Upper lobe of right lung (tissue), 1 donor: ENCODE data around the gene ZPR1. TPM values are rescaled to one million over a fixed set of nuclear protein-coding genes. Genes with fewer than 3 reads are reported as not detected.

Source experiments
- ATAC-seq: fragments of 200-7000 bp; cut with Tn5 transposase; one replicate; pipeline ENCODE4 v1.9.1; 2020; ENCODE audit warnings: mild to moderate bottlenecking, moderate library complexity
- DNase-seq: peaks from one replicate; pipeline ENCODE4 v3.0.0-alpha.2; 2020
- H3K27ac ChIP-seq: fragments of 200-600 bp; one replicate; pipeline ENCODE4 v1.8.0; 2022
- H3K27me3 ChIP-seq: fragments of 200-600 bp; one replicate; pipeline ENCODE4 v1.8.0; 2022; ENCODE audit warnings: mild to moderate bottlenecking
- H3K36me3 ChIP-seq: fragments of 200-600 bp; one replicate; pipeline ENCODE4 v1.8.0; 2022
- H3K4me1 ChIP-seq: fragments of 200-600 bp; one replicate; pipeline ENCODE4 v1.8.0; 2022
- H3K4me3 ChIP-seq: fragments of 200-600 bp; one replicate; pipeline ENCODE4 v1.8.0; 2022; ENCODE audit warnings: mild to moderate bottlenecking
- H3K9me3 ChIP-seq: fragments of 200-600 bp; one replicate; pipeline ENCODE4 v1.8.0; 2022
- intact Hi-C: fragments of 100-400 bp; cut with DNase I; formaldehyde crosslinking; loops from one replicate; pipeline ENCODE4 v1.11.0; 2022
- total RNA-seq: library from RNA; stranded (reverse); fragmentation: NEBNext Ultra II Directional; extraction: Animal tissue kit (Norgen Biotek cat#: 25700); gene quantifications from one replicate; pipeline ENCODE4 v1.2.1, GENCODE V29; 2021
- TF ChIP-seq, protein P1 (sequence below): fragments of 200-600 bp; IDR thresholded peaks from one replicate; pipeline ENCODE4 v1.8.0; 2022; ENCODE audit warnings: antibody characterized with exemption
- donor health status: DM: no; HTN: yes; CAD: no; lungs with severe emphysema.

The ZPR1 gene
- total RNA-seq, 1 donor from 2014 or later = 43.1 TPM

DNA sequence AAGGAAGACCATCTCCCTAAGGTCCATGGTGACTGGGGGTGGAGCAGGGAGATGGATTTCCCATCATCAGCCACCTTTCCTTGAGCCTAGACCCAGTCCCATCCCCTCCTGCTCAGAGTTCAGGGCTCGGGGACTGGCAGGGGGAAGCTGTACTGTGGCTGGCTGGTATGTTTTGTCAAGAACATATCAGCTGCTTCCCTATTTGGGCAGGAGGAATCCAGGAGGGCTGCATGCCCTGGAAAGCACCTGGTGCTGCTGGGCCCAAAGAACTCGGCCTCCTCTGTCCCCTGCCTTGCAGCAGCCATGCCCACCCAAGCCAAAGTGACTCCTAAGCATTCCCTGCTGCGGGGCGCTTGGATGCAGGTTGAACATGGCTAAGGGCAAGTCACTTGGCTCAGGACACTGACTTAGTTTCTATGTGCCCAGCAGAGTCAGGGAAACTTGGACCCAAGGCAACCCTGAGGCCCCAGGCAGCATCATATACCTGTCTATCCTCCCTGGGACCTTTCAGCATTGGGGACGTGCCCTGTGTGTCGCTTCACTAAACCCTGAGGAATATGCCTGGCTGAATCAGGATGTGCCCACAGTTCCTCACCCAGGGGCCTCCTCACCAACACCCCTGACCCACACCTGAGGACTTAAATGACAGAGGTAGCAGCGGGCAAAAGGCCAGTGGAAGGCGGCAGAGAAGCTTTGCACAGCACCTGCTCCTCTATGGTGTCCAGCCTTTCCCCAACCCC lies 58.2 kb downstream of the ZPR1 start:
- H3K4me1 ChIP-seq = peaks cover 3% of the 10 kb centered on the region
- ATAC-seq (no peak), DNase-seq (peak; percentile 50)
- H3K9me3 ChIP-seq = no peaks in the 10 kb centered on the region
- TF ChIP-seq, protein P1, sequence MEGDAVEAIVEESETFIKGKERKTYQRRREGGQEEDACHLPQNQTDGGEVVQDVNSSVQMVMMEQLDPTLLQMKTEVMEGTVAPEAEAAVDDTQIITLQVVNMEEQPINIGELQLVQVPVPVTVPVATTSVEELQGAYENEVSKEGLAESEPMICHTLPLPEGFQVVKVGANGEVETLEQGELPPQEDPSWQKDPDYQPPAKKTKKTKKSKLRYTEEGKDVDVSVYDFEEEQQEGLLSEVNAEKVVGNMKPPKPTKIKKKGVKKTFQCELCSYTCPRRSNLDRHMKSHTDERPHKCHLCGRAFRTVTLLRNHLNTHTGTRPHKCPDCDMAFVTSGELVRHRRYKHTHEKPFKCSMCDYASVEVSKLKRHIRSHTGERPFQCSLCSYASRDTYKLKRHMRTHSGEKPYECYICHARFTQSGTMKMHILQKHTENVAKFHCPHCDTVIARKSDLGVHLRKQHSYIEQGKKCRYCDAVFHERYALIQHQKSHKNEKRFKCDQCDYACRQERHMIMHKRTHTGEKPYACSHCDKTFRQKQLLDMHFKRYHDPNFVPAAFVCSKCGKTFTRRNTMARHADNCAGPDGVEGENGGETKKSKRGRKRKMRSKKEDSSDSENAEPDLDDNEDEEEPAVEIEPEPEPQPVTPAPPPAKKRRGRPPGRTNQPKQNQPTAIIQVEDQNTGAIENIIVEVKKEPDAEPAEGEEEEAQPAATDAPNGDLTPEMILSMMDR = no peak
- no peak overlapping the region for H3K4me3 ChIP-seq
- intact Hi-C loops = no loop called here
- no peaks in the 10 kb centered on the region for H3K36me3 ChIP-seq
- no peak overlapping the region for H3K27ac ChIP-seq
- peaks cover 4% of the 10 kb centered on the region for H3K27me3 ChIP-seq

DNA sequence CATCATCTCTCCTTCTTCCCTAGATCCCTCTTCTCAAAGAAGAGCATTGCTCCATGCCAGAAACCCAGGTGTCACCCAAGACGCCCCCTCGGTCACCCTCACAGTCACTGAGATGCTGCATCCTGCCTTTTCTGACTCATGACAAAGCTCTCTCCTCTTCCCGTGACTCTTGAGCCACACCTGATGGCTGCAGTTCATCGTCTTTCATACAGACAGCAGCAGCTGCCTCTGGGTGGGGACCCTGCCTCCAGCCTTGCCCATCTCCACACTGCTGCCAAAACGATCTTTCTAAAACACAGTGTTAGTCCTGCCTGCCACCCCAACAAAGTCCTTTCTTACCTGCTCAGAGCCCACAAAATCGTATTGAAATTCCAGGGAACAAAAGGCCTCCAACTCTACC lies 59.8 kb downstream of the ZPR1 start:
- H3K27me3 ChIP-seq = peaks cover 4% of the 10 kb centered on the region
- no peaks in the 10 kb centered on the region for H3K36me3 ChIP-seq
- no peak overlapping the region for H3K4me3 ChIP-seq
- no peak overlapping the region for H3K27ac ChIP-seq
- TF ChIP-seq, protein P1 = no peak
- DNase-seq (peak; percentile 26), ATAC-seq (no peak)
- H3K4me1 ChIP-seq = peaks cover 3% of the 10 kb centered on the region
- intact Hi-C loops = no loop called here
- H3K9me3 ChIP-seq = no peaks in the 10 kb centered on the region

DNA sequence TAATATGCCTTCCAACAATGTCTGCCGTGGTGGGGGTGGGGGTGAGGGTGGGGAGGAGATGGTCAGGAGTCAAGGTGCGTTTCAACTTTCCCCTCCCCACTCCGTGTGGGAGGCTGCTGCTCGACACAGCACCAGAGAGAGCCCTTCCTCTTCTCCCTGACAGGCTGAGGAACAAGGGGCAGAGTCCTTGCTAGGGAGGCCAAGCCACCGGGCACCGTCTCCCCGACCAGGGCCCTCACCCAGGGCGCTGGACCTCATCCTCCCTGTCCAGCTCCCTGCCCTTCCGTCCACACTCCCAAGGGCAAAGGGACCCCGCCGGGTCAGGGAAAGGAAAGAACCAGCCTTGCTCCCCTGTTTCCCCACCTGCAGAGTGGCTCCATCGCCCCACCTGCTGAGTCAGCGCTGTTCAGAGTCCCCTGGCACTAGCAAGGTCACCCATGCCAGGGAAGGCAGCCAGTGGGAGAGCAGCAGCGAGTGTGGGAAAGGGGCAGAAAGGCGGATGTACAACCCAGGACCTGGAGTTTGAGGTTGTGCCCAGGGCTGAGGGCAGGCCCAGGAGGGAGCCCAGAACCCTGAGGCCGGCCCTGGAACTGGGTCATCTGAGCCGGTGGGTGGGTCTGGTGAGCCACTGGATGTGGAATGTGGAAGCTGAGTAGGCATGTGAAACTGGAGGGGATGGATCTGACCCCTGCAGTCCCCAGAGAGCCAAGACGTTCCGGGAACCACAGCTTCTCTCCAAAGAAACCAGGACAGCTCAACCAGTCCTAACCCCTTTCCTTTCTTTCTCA lies 62.2 kb downstream of the ZPR1 start:
- intact Hi-C loops = no loop called here
- peaks cover 3% of the 10 kb centered on the region for H3K4me1 ChIP-seq
- no peak overlapping the region for H3K27ac ChIP-seq
- no peak overlapping the region for H3K4me3 ChIP-seq
- DNase-seq = peak; percentile 61
- TF ChIP-seq, protein P1 = no peak
- no peaks in the 10 kb centered on the region for H3K36me3 ChIP-seq
- H3K9me3 ChIP-seq = no peaks in the 10 kb centered on the region
- peak; percentile 7 for ATAC-seq
- H3K27me3 ChIP-seq = no peaks in the 10 kb centered on the region

DNA sequence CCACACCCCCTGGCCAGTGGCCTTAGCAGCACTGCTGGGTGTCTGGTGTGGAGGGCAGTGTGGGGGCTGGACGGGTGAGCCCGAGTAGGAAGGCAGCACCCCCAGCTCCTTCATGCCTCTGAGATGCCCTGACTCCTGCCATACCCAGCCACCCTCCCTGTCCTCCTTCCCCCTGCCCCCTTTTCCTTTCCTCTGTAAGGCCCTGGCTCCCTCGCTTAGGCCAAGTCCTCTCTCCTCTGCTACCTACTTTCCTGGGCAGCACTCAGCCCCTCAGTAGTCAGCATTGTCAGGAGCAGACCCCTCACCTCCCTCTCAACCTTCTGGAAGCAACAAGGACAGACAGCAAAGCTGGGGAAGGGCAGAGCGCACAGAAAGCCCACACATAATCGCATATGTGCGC lies 63.0 kb downstream of the ZPR1 start:
- Histone ChIP-seq H3K4me3 (no peak overlapping the region), H3K27me3 (no peaks in the 10 kb centered on the region), H3K9me3 (no peaks in the 10 kb centered on the region), H3K27ac (no peak overlapping the region), H3K36me3 (no peaks in the 10 kb centered on the region), H3K4me1 (no peaks in the 10 kb centered on the region)
- intact Hi-C loops = no loop called here
- TF ChIP-seq, protein P1 = no peak
- DNase-seq (no peak), ATAC-seq (no peak)

Other genes starting within 250 kb of the ZPR1 start
- gene BUD13, start 15.0 kb downstream of the ZPR1 start, total RNA-seq = 17.7 TPM
- not detected for gene APOA5, start 3.9 kb upstream of the ZPR1 start, total RNA-seq
- gene APOA4, start 35.3 kb upstream of the ZPR1 start, total RNA-seq = not detected
- not detected for gene APOC3, start 41.9 kb upstream of the ZPR1 start, total RNA-seq
- gene APOA1, start 49.6 kb upstream of the ZPR1 start, total RNA-seq = 5.4 TPM